ENCODE data around the gene KRT4.

DNA sequence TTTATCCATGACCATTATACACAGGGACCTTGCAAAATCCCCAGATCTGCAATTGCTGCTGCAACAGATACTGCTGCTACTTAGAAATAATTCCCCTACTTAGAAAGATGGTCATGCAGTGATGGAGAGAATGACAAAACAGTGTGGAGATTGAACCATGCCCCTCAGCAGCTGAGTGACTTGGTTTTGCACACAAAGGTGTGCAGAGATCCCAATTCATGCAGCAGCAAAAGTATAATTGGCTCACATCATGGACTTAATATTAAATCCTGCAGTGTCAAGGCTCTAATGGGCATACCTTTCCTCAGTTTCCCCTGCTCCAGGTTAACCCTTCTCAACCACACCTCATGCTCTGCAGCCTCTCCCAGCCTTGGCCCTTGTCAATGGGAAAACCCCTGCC is 37.9 kb upstream of the KRT4 start:
- TF ChIP-seq EP300 (conservative IDR thresholded peaks at IDR 0.05; ENCODE audit: poor library complexity, severe bottlenecking) (no peak), RAD21 (conservative IDR thresholded peaks at IDR 0.05) (no peak), POLR2AphosphoS5 (IDR thresholded peaks at IDR 0.05) (no peak), EZH2 (IDR thresholded peaks at IDR 0.05; ENCODE audit: borderline replicate concordance, insufficient read depth, low read length, poor library complexity, severe bottlenecking) (no peak)
- TF ChIP-seq, protein P1, sequence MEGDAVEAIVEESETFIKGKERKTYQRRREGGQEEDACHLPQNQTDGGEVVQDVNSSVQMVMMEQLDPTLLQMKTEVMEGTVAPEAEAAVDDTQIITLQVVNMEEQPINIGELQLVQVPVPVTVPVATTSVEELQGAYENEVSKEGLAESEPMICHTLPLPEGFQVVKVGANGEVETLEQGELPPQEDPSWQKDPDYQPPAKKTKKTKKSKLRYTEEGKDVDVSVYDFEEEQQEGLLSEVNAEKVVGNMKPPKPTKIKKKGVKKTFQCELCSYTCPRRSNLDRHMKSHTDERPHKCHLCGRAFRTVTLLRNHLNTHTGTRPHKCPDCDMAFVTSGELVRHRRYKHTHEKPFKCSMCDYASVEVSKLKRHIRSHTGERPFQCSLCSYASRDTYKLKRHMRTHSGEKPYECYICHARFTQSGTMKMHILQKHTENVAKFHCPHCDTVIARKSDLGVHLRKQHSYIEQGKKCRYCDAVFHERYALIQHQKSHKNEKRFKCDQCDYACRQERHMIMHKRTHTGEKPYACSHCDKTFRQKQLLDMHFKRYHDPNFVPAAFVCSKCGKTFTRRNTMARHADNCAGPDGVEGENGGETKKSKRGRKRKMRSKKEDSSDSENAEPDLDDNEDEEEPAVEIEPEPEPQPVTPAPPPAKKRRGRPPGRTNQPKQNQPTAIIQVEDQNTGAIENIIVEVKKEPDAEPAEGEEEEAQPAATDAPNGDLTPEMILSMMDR (IDR thresholded peaks at IDR 0.05; ENCODE audit: poor library complexity, severe bottlenecking): no peak

Measured in neural cell (in vitro differentiated cells).